Activated CD4-positive, alpha-beta memory T cell treated with anti-CD3 and anti-CD28 coated beads, Interleukin-2, amount 10 ng/mL, durations not matched to agents 7 days and 5 days (primary cell): Measurements from ENCODE around the gene PAPOLB. TPM values are rescaled to one million over a fixed set of nuclear protein-coding genes. Genes with fewer than 3 reads are reported as not detected.
"Not testable (repeated sequence)": the region's sequence is repeated elsewhere in the genome, so short reads cannot be mapped to it uniquely, and the experiment has no call there.

ENCODE experiments used
- CTCF ChIA-PET: fragments of 350-600 bp; sonication (Branson Sonifier 250); formaldehyde crosslinking; loops from one replicate; lab custom pipeline; 2021; ENCODE audit warnings: antibody characterized with exemption, inconsistent platforms; lab: Charles Lee
- POLR2A ChIA-PET: fragments of 350-600 bp; sonication (Branson Sonifier 250); formaldehyde crosslinking; loops from one replicate; lab custom pipeline; 2021; ENCODE audit warnings: antibody characterized with exemption; lab: Charles Lee
- DNase-seq: peaks from one replicate; pipeline ENCODE4 v3.0.0-alpha.2; 2020
- H3K27ac Mint-ChIP-seq: one replicate; pipeline ENCODE4 v1.8.0; 2021; ENCODE audit warnings: mild to moderate bottlenecking, mixed read lengths
- H3K27me3 Mint-ChIP-seq: one replicate; pipeline ENCODE4 v1.8.0; 2021; ENCODE audit warnings: mixed read lengths
- H3K36me3 Mint-ChIP-seq: one replicate; pipeline ENCODE4 v1.8.0; 2021; ENCODE audit warnings: low read depth, mixed read lengths
- H3K4me1 Mint-ChIP-seq: one replicate; pipeline ENCODE4 v1.8.0; 2021; ENCODE audit warnings: mixed read lengths
- H3K4me3 Mint-ChIP-seq: one replicate; pipeline ENCODE4 v1.8.0; 2021; ENCODE audit warnings: mild to moderate bottlenecking, mixed read lengths
- H3K9me3 Mint-ChIP-seq: one replicate; pipeline ENCODE4 v1.8.0; 2021; ENCODE audit warnings: mixed read lengths
- total RNA-seq, 2 experiments: library from RNA; stranded (reverse); gene quantifications; one replicate each; pipeline ENCODE4 v1.2.3, GENCODE V29; 2021

The PAPOLB gene
- not detected for total RNA-seq

GRCh38 chr7:4861673-4862072 lies at the start of gene PAPOLB:
Gene PAPOLB, minus strand, starts transcription at chr7:4862030. Its CDS starts 220 bp downstream, at chr7:4861810.
- ChIA-PET POLR2A (no interaction called here), CTCF (no interaction called here)
- H3K9me3 Mint-ChIP-seq, result peaks cover 9% of the 10 kb centered on the region
- H3K4me1 Mint-ChIP-seq, result no peaks in the 10 kb centered on the region
- H3K36me3 Mint-ChIP-seq, result no peaks in the 10 kb centered on the region
- DNase-seq, result no peak
- H3K27me3 Mint-ChIP-seq, result peaks cover 69% of the 10 kb centered on the region
- no peak within 1 kb of the TSS for H3K4me3 Mint-ChIP-seq
- no peak within 1 kb of the TSS for H3K27ac Mint-ChIP-seq

- H3K27ac Mint-ChIP-seq, result no peak overlapping the region
- no peaks in the 10 kb centered on the region for H3K9me3 Mint-ChIP-seq
- no peaks in the 10 kb centered on the region for H3K36me3 Mint-ChIP-seq
- H3K27me3 Mint-ChIP-seq, result peaks cover 1% of the 10 kb centered on the region
- H3K4me3 Mint-ChIP-seq, result no peak overlapping the region
- POLR2A ChIA-PET, result no interaction called here
- no peak for DNase-seq
- CTCF ChIA-PET, result interaction anchor here (0.6 to 1.5 kb wide), 2 partner anchors 81 to 170 kb away, joined by 3 read pairs; no protein-coding TSS in a partner anchor
- no peaks in the 10 kb centered on the region for H3K4me1 Mint-ChIP-seq
These were observed 49.4 kb upstream of the PAPOLB start for GRCh38 chr7:4911111-4911828.

GRCh38 chr7:4906682-4907081 lies 44.9 kb upstream of the PAPOLB start:
- Mint-ChIP-seq H3K9me3 (no peaks in the 10 kb centered on the region), H3K27me3 (peaks cover 1% of the 10 kb centered on the region), H3K36me3 (no peaks in the 10 kb centered on the region), H3K4me3 (no peak overlapping the region), H3K27ac (no peak overlapping the region), H3K4me1 (no peaks in the 10 kb centered on the region)
- ChIA-PET POLR2A (no interaction called here), CTCF (no interaction called here)
- DNase-seq, result no peak

- no peaks in the 10 kb centered on the region for H3K4me1 Mint-ChIP-seq
- no peak overlapping the region for H3K27ac Mint-ChIP-seq
- no peaks in the 10 kb centered on the region for H3K9me3 Mint-ChIP-seq
- no peaks in the 10 kb centered on the region for H3K27me3 Mint-ChIP-seq
- DNase-seq, result no peak
- H3K4me3 Mint-ChIP-seq, result no peak overlapping the region
- POLR2A ChIA-PET, result no interaction called here
- CTCF ChIA-PET, result interaction anchor here (0.7 kb wide), 1 partner anchor 411 kb away, joined by 3 read pairs; no protein-coding TSS in a partner anchor
- no peaks in the 10 kb centered on the region for H3K36me3 Mint-ChIP-seq
These were observed 43.3 kb upstream of the PAPOLB start for GRCh38 chr7:4905171-4905570.

- CTCF ChIA-PET, result interaction anchor here (0.7 kb wide), 1 partner anchor 412 kb away, joined by 3 read pairs; no protein-coding TSS in a partner anchor
- DNase-seq, result no peak
- Mint-ChIP-seq H3K27me3 (no peaks in the 10 kb centered on the region), H3K27ac (no peak overlapping the region), H3K4me3 (no peak overlapping the region), H3K36me3 (no peaks in the 10 kb centered on the region), H3K9me3 (no peaks in the 10 kb centered on the region), H3K4me1 (no peaks in the 10 kb centered on the region)
- POLR2A ChIA-PET, result no interaction called here
These were observed 42.5 kb upstream of the PAPOLB start for GRCh38 chr7:4904346-4904745.

- Mint-ChIP-seq H3K4me3 (no peak overlapping the region), H3K36me3 (no peaks in the 10 kb centered on the region), H3K9me3 (peaks cover 4% of the 10 kb centered on the region), H3K27ac (no peak overlapping the region), H3K27me3 (no peaks in the 10 kb centered on the region), H3K4me1 (no peaks in the 10 kb centered on the region)
- CTCF ChIA-PET, result no interaction called here
- POLR2A ChIA-PET, result no interaction called here
- DNase-seq, result no peak
These were observed 33.9 kb upstream of the PAPOLB start for GRCh38 chr7:4895766-4896165.

- CTCF ChIA-PET, result interaction anchor here (0.6 kb wide), 1 partner anchor 1855 kb away, joined by 3 read pairs; no protein-coding TSS in a partner anchor
- POLR2A ChIA-PET, result no interaction called here
- H3K27ac Mint-ChIP-seq, result no peak overlapping the region
These were observed 32.7 kb upstream of the PAPOLB start for GRCh38 chr7:4894482-4894881.

GRCh38 chr7:4893929-4894475 lies 32.2 kb upstream of the PAPOLB start:
- ChIA-PET CTCF (interaction anchor here (0.6 kb wide), 1 partner anchor 1854 kb away, joined by 3 read pairs; no protein-coding TSS in a partner anchor), POLR2A (no interaction called here)
- no peaks in the 10 kb centered on the region for H3K36me3 Mint-ChIP-seq
- H3K27me3 Mint-ChIP-seq, result peaks cover 2% of the 10 kb centered on the region
- H3K9me3 Mint-ChIP-seq, result peaks cover 4% of the 10 kb centered on the region
- no peak overlapping the region for H3K27ac Mint-ChIP-seq
- DNase-seq, result no peak
- H3K4me3 Mint-ChIP-seq, result no peak overlapping the region
- H3K4me1 Mint-ChIP-seq, result no peaks in the 10 kb centered on the region

More at GRCh38 chr7:4894482-4894881, 32.7 kb upstream of the PAPOLB start:
- peaks cover 2% of the 10 kb centered on the region for H3K27me3 Mint-ChIP-seq
- no peaks in the 10 kb centered on the region for H3K4me1 Mint-ChIP-seq
- H3K36me3 Mint-ChIP-seq, result no peaks in the 10 kb centered on the region
- no peak overlapping the region for H3K4me3 Mint-ChIP-seq
- H3K9me3 Mint-ChIP-seq, result peaks cover 4% of the 10 kb centered on the region
- DNase-seq, result no peak

- POLR2A ChIA-PET, H3K27me3 Mint-ChIP-seq, H3K4me1 Mint-ChIP-seq, CTCF ChIA-PET, DNase-seq, H3K36me3 Mint-ChIP-seq, H3K9me3 Mint-ChIP-seq, H3K4me3 Mint-ChIP-seq, H3K27ac Mint-ChIP-seq: not testable (repeated sequence)
These were observed 31.4 kb upstream of the PAPOLB start for GRCh38 chr7:4893188-4893587.

GRCh38 chr7:4891522-4891921 lies 29.7 kb upstream of the PAPOLB start:
- H3K4me1 Mint-ChIP-seq, POLR2A ChIA-PET, H3K4me3 Mint-ChIP-seq, H3K27me3 Mint-ChIP-seq, H3K9me3 Mint-ChIP-seq, H3K27ac Mint-ChIP-seq, CTCF ChIA-PET, DNase-seq, H3K36me3 Mint-ChIP-seq: not testable (repeated sequence)

- POLR2A ChIA-PET, result no interaction called here
- no peak for DNase-seq
- Mint-ChIP-seq H3K27me3 (peaks cover 2% of the 10 kb centered on the region), H3K27ac (no peak overlapping the region), H3K36me3 (no peaks in the 10 kb centered on the region), H3K4me3 (no peak overlapping the region), H3K4me1 (no peaks in the 10 kb centered on the region), H3K9me3 (peaks cover 4% of the 10 kb centered on the region)
- CTCF ChIA-PET, result no interaction called here
These were observed 27.9 kb upstream of the PAPOLB start for GRCh38 chr7:4889682-4890081.

- Mint-ChIP-seq H3K4me1 (no peaks in the 10 kb centered on the region), H3K36me3 (no peaks in the 10 kb centered on the region), H3K4me3 (no peak overlapping the region), H3K9me3 (peaks cover 2% of the 10 kb centered on the region), H3K27me3 (peaks cover 10% of the 10 kb centered on the region), H3K27ac (no peak overlapping the region)
- ChIA-PET POLR2A (no interaction called here), CTCF (no interaction called here)
- DNase-seq, result no peak
These were observed 26.3 kb upstream of the PAPOLB start for GRCh38 chr7:4888161-4888560.

- H3K36me3 Mint-ChIP-seq, result no peaks in the 10 kb centered on the region
- H3K9me3 Mint-ChIP-seq, result peaks cover 2% of the 10 kb centered on the region
- peaks cover 8% of the 10 kb centered on the region for H3K4me1 Mint-ChIP-seq
- DNase-seq, result no peak
- no peak overlapping the region for H3K27ac Mint-ChIP-seq
- H3K4me3 Mint-ChIP-seq, result no peak overlapping the region
- ChIA-PET CTCF (no interaction called here), POLR2A (no interaction called here)
- H3K27me3 Mint-ChIP-seq, result peaks cover 22% of the 10 kb centered on the region
These were observed 24.8 kb upstream of the PAPOLB start for GRCh38 chr7:4886671-4887070.
